HEK293 (cell line): ENCODE results near the gene KHSRP.

Source experiments
- CTCF ChIP-seq: fragments of 450-650 bp; formaldehyde crosslinking; IDR thresholded peaks from 2 replicates; pipeline ENCODE4 v1.5.1; 2016; ENCODE audit warnings: missing biosample characterization, missing genetic modification characterization
- KLF1 ChIP-seq: fragments of 450-650 bp; formaldehyde crosslinking; IDR thresholded peaks from 2 replicates; pipeline ENCODE4 v1.5.1; 2016; ENCODE audit warnings: missing biosample characterization, missing genetic modification characterization
- TSHZ1 ChIP-seq: fragments of 450-650 bp; formaldehyde crosslinking; IDR thresholded peaks from 2 replicates; pipeline ENCODE4 v1.5.1; 2016; ENCODE audit warnings: missing biosample characterization, missing genetic modification characterization, borderline replicate concordance
- YY1 ChIP-seq: fragments of 450-650 bp; formaldehyde crosslinking; IDR thresholded peaks from 2 replicates; pipeline ENCODE4 v1.5.1; 2018; ENCODE audit warnings: missing biosample characterization, missing genetic modification characterization
- ZNF148 ChIP-seq: fragments of 450-650 bp; formaldehyde crosslinking; IDR thresholded peaks from 2 replicates; pipeline ENCODE4 v1.5.0; 2017; ENCODE audit warnings: missing biosample characterization, missing genetic modification characterization, borderline replicate concordance
- ZNF214 ChIP-seq: fragments of 450-650 bp; formaldehyde crosslinking; IDR thresholded peaks from 2 replicates; pipeline ENCODE4 v1.5.1; 2017; ENCODE audit warnings: missing biosample characterization, mild to moderate bottlenecking, missing genetic modification characterization, borderline replicate concordance
- ZNF37A ChIP-seq: fragments of 450-650 bp; IDR thresholded peaks from 2 replicates; pipeline ENCODE4 v1.5.1; 2018; ENCODE audit warnings: missing biosample characterization, missing genetic modification characterization
- ZNF510 ChIP-seq: fragments of 450-650 bp; formaldehyde crosslinking; IDR thresholded peaks from 2 replicates; pipeline ENCODE4 v1.5.1; 2018; ENCODE audit warnings: mild to moderate bottlenecking, missing genetic modification characterization, missing biosample characterization; ENCODE audit not compliant: insufficient replicate concordance
- ZNF530 ChIP-seq: fragments of 450-650 bp; formaldehyde crosslinking; IDR thresholded peaks from 2 replicates; pipeline ENCODE4 v1.5.1; 2016; ENCODE audit warnings: low read depth, missing biosample characterization, missing genetic modification characterization
- ZSCAN4 ChIP-seq: fragments of 450-650 bp; formaldehyde crosslinking; IDR thresholded peaks from 2 replicates; pipeline ENCODE4 v1.5.1; 2017; ENCODE audit warnings: missing biosample characterization, missing genetic modification characterization

- TF ChIP-seq ZNF530 (tag by site-specific recombination) (no peak), ZSCAN4 (tag by site-specific recombination) (no peak), ZNF214 (no peak), KLF1 (tag by site-specific recombination) (no peak), ZNF148 (tag by site-specific recombination) (no peak), TSHZ1 (tag by site-specific recombination) (no peak), YY1 (tag by site-specific recombination) (no peak), ZNF510 (no peak), ZNF37A (tag by site-specific recombination) (no peak), CTCF (tag by site-specific recombination) (no peak)
These were observed 46.6 kb downstream of the KHSRP start for GRCh38 chr19:6378041-6378440.
